ENCODE data around the gene TMEM97.

- TF ChIP-seq CTCF (IDR thresholded peaks at IDR 0.05) (no peak), POLR2A (IDR thresholded peaks at IDR 0.05) (no peak)
Observed at GRCh38 chr17:28339431-28339830, 20.4 kb downstream of the TMEM97 start.

Measured in heart left ventricle (tissue), 13 donors.